Measurements from ENCODE around the gene NPY. TPM values are rescaled to one million over a fixed set of nuclear protein-coding genes. Genes with fewer than 3 reads are reported as not detected.

The NPY gene
- total and polyA plus RNA-seq, 10 of the 15 experiments (the other 5 are each of a cell fraction or from before 2014, with no cell fraction given): not detected

DNA sequence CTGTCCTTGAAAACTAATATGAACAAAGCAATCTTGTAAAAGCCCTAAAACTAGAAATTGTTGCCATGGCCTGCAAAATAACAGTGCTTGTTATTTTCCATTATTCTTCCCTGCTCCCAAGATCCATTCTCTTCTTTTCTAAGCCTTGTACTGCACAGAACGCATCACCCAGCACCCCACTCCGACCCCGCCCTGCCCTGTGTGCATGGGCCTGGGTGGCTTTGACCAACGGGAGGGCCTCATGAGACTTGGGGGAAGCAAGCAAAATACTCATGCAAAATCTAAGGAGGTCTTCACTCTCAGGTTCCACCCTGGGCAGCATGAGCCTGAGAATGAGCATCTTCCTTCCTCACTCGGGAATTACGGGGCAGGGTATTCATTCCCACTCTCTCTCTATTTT is 32.4 kb downstream of the NPY start:
- ATAC-seq: no peak
- CTCF ChIA-PET: interaction anchor here (4.5 kb wide), 1 partner anchor 65 kb away, joined by 32 read pairs; no protein-coding TSS in a partner anchor
- Histone ChIP-seq H3K4me2 (ENCODE audit: control insufficient read depth, insufficient read depth) (no peak overlapping the region), H3K36me3 (ENCODE audit: control insufficient read depth in 2 of 2, insufficient read depth in 2 of 2, low read length in 1 of 2) (no peaks in the 10 kb centered on the region), H2AFZ (ENCODE audit: control insufficient read depth, low read depth, low read length) (no peak overlapping the region), H3K9ac (ENCODE audit: control insufficient read depth, insufficient read depth, low read length) (no peak overlapping the region), H3K79me2 (ENCODE audit: control insufficient read depth, insufficient read depth, low read length) (no peaks in the 10 kb centered on the region), H3K27me3 (replicated peaks in 1 of 2; ENCODE audit: control insufficient read depth in 2 of 2, insufficient read depth in 2 of 2, low read length in 1 of 2) (no peaks in the 10 kb centered on the region), H3K27ac (ENCODE audit: control insufficient read depth, insufficient read depth) (no peak overlapping the region), H3K4me3 (no peak overlapping the region), H3K4me1 (ENCODE audit: control insufficient read depth, insufficient read depth, low read length) (no peaks in the 10 kb centered on the region), H4K20me1 (ENCODE audit: control insufficient read depth, insufficient read depth) (no peaks in the 10 kb centered on the region), H3K9me3 (replicated peaks; ENCODE audit: control insufficient read depth, insufficient read depth, low read length) (no peaks in the 10 kb centered on the region)
- RAD21 ChIA-PET (ENCODE audit: unreplicated experiment): no interaction called here
- POLR2A ChIA-PET: no interaction called here
- in situ Hi-C loops (cut with MboI): no loop called here
- intact Hi-C loops (cut with micrococcal nuclease; ENCODE audit: unreplicated experiment): no loop called here
- TF ChIP-seq SREBF2 (IDR thresholded peaks at IDR 0.05; ENCODE audit: low read length) (no peak), NFXL1 (IDR thresholded peaks at IDR 0.05; ENCODE audit: borderline replicate concordance) (no peak), RB1 (IDR thresholded peaks at IDR 0.05; ENCODE audit: borderline replicate concordance) (no peak), CREM (IDR thresholded peaks at IDR 0.05; ENCODE audit: low read depth) (no peak), JUND (IDR thresholded peaks at IDR 0.05; ENCODE audit: low read depth, low read length) (no peak), IRF3 (IDR thresholded peaks at IDR 0.05) (no peak), BCL11A (IDR thresholded peaks at IDR 0.05; ENCODE audit: low read depth, low read length) (no peak), RELB (IDR thresholded peaks at IDR 0.05; ENCODE audit: low read depth) (no peak), HCFC1 (IDR thresholded peaks at IDR 0.05; ENCODE audit: low read length) (no peak), EP300 (IDR thresholded peaks at IDR 0.05; ENCODE audit: borderline replicate concordance in 1 of 2, control insufficient read depth in 1 of 2, low read depth in 2 of 2, low read length in 2 of 2) (no peak), BMI1 (IDR thresholded peaks at IDR 0.05; ENCODE audit: borderline replicate concordance) (no peak), FOXK2 (IDR thresholded peaks at IDR 0.05) (no peak), SMAD1 (IDR thresholded peaks at IDR 0.05; ENCODE audit: low read depth, partially characterized antibody) (no peak), SUZ12 (IDR thresholded peaks at IDR 0.05; ENCODE audit: unreplicated experiment) (no peak), IKZF2 (IDR thresholded peaks at IDR 0.05) (no peak)
- TF ChIP-seq, protein P1, sequence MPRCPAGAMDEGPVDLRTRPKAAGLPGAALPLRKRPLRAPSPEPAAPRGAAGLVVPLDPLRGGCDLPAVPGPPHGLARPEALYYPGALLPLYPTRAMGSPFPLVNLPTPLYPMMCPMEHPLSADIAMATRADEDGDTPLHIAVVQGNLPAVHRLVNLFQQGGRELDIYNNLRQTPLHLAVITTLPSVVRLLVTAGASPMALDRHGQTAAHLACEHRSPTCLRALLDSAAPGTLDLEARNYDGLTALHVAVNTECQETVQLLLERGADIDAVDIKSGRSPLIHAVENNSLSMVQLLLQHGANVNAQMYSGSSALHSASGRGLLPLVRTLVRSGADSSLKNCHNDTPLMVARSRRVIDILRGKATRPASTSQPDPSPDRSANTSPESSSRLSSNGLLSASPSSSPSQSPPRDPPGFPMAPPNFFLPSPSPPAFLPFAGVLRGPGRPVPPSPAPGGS (IDR thresholded peaks at IDR 0.05; ENCODE audit: borderline replicate concordance, insufficient read depth, low read depth, low read length, poor library complexity, severe bottlenecking): no peak
- TF ChIP-seq, protein P2, sequence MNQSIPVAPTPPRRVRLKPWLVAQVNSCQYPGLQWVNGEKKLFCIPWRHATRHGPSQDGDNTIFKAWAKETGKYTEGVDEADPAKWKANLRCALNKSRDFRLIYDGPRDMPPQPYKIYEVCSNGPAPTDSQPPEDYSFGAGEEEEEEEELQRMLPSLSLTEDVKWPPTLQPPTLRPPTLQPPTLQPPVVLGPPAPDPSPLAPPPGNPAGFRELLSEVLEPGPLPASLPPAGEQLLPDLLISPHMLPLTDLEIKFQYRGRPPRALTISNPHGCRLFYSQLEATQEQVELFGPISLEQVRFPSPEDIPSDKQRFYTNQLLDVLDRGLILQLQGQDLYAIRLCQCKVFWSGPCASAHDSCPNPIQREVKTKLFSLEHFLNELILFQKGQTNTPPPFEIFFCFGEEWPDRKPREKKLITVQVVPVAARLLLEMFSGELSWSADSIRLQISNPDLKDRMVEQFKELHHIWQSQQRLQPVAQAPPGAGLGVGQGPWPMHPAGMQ (IDR thresholded peaks at IDR 0.05; ENCODE audit: borderline replicate concordance): no peak
- WGBS (ENCODE audit: insufficient coverage, insufficient replicate concordance, low lambda C conversion rate, missing lambda C conversion rate): 48% methylated on average over 6 of the region's 6 CpGs
- SMC1A ChIA-PET (ENCODE audit: uncharacterized antibody, unreplicated experiment): interaction anchor here (1.4 kb wide), 1 partner anchor 64 kb away, joined by 5 read pairs; no protein-coding TSS in a partner anchor
- FAIRE-seq: no peak
- no peak for DNase-seq (ENCODE audit: low read depth, low spot score)
- BruUV-seq (replicated peaks): no TSS peak

All from GM12878 (cell line).